Lung (tissue), 12 donors: ENCODE results near the gene RPS6KL1. TPM values are rescaled to one million over a fixed set of nuclear protein-coding genes. Genes with fewer than 3 reads are reported as not detected.

Experiments
- ATAC-seq: fragments of 200-7000 bp; cut with Tn5 transposase; one replicate; pipeline ENCODE4 v1.9.1; 2020; ENCODE audit warnings: moderate number of reproducible peaks; ENCODE audit not compliant: insufficient read depth, low FRiP score
- DNase-seq, 3 donors: peaks; one replicate each; pipeline ENCODE4 v3.0.0-alpha.2; 2013 to 2017
- H3K27ac ChIP-seq, 2 donors: one replicate each; pipeline ENCODE4 v1.5.1; 2013; ENCODE audit warnings: mild to moderate bottlenecking in 2 of 2, moderate library complexity in 2 of 2, control low read depth in 1 of 2, inconsistent platforms in 1 of 2, low read depth in 1 of 2, low read length in 1 of 2
- H3K27me3 ChIP-seq, 3 donors: one replicate each; pipeline ENCODE4 v1.5.1; 2013; ENCODE audit warnings: low read length in 2 of 3; ENCODE audit not compliant: control insufficient read depth in 3 of 3, insufficient read depth in 3 of 3
- H3K36me3 ChIP-seq, 4 donors: one replicate each; pipeline ENCODE4 v1.5.1; 2013; ENCODE audit warnings: low read length in 4 of 4, mild to moderate bottlenecking in 1 of 4, moderate library complexity in 1 of 4; ENCODE audit not compliant: control insufficient read depth in 4 of 4, insufficient read depth in 4 of 4
- H3K4me1 ChIP-seq, 5 donors: one replicate each; pipeline ENCODE4 v1.5.1; 2013; ENCODE audit warnings: low read length in 5 of 5, mild to moderate bottlenecking in 2 of 5, moderate library complexity in 1 of 5; ENCODE audit not compliant: control insufficient read depth in 5 of 5, insufficient read depth in 5 of 5
- H3K4me3 ChIP-seq: one replicate; pipeline ENCODE4 v1.5.1; 2013; ENCODE audit warnings: mild to moderate bottlenecking, control low read depth, moderate library complexity
- H3K9ac ChIP-seq, 2 donors: one replicate each; pipeline ENCODE4 v1.5.1; 2013; ENCODE audit warnings: low read length in 2 of 2, control low read depth in 1 of 2; ENCODE audit not compliant: insufficient read depth in 1 of 2
- H3K9me3 ChIP-seq, 4 donors: one replicate each; pipeline ENCODE4 v1.5.1; 2013; ENCODE audit warnings: low read length in 3 of 4, mild to moderate bottlenecking in 1 of 4, moderate library complexity in 1 of 4; ENCODE audit not compliant: control insufficient read depth in 4 of 4, insufficient read depth in 3 of 4
- WGBS, 2 donors: extraction: QIAGEN DNeasy Blood & Tissue Kit; methylation state at CpG; one replicate each; pipeline ENCODE4 v1.1.7; 2013; 5-methylcytosine and 5-hydroxymethylcytosine counted together
- polyA plus RNA-seq, 2 donors: library from polyadenylated mRNA; stranded (reverse); fragments of 200-250 nt; gene quantifications; one replicate each; pipeline ENCODE4 v1.2.1, GENCODE V29; 2013
- total RNA-seq, 2 donors: library from RNA; depleted of rRNA in 1 of 2; stranded (reverse); fragments of >200 nt in 1 of 2; gene quantifications; one replicate each; pipeline ENCODE4 v1.2.1, GENCODE V29; 2014 to 2021
- TF ChIP-seq, protein P1 (sequence below): IDR thresholded peaks from 2 replicates; pipeline ENCODE4 v1.5.1; 2012; ENCODE audit warnings: mild to moderate bottlenecking; ENCODE audit errors: control extremely low read depth, extremely low read depth
- donor health status: control.
- donor health status: control.
- donor health status: Bipolar disorder and iron deficiency.
- donor health status: healthy.
- donor health status: DM: yes; HTN: yes; CAD: no.

The RPS6KL1 gene
- total and polyA plus RNA-seq, 4 donors, result 2.2 to 13.0 (median 4.3) TPM

- peak within 1 kb of the TSS; percentile 8 to 56 for H3K27ac ChIP-seq
- H3K4me3 ChIP-seq, result peak within 1 kb of the TSS; percentile 45
- TF ChIP-seq, protein P1, sequence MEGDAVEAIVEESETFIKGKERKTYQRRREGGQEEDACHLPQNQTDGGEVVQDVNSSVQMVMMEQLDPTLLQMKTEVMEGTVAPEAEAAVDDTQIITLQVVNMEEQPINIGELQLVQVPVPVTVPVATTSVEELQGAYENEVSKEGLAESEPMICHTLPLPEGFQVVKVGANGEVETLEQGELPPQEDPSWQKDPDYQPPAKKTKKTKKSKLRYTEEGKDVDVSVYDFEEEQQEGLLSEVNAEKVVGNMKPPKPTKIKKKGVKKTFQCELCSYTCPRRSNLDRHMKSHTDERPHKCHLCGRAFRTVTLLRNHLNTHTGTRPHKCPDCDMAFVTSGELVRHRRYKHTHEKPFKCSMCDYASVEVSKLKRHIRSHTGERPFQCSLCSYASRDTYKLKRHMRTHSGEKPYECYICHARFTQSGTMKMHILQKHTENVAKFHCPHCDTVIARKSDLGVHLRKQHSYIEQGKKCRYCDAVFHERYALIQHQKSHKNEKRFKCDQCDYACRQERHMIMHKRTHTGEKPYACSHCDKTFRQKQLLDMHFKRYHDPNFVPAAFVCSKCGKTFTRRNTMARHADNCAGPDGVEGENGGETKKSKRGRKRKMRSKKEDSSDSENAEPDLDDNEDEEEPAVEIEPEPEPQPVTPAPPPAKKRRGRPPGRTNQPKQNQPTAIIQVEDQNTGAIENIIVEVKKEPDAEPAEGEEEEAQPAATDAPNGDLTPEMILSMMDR, result no peak
- H3K4me1 ChIP-seq, result peaks cover 0 to 54% (median 13%) of the 10 kb centered on the region in 5 donors
- H3K36me3 ChIP-seq, result peaks cover 0 to 4% (median 0%) of the 10 kb centered on the region in 4 donors
- no peaks in the 10 kb centered on the region for H3K27me3 ChIP-seq
- H3K9ac ChIP-seq, result no peak within 1 kb of the TSS
- no peaks in the 10 kb centered on the region for H3K9me3 ChIP-seq
- 5 to 8% methylated on average over 56 to 73 of the region's 73 CpGs for WGBS, 2 donors
- ATAC-seq (peak; percentile 84), DNase-seq (peak; percentile 63 to 75 (median 74))
Observed at GRCh38 chr14:74955229-74956026, 32.4 kb upstream of the RPS6KL1 start, which contains the start of gene PGF. Gene PGF (minus strand): TSS chr14:74955597. CDS start chr14:74955242, 355 bp downstream.

GRCh38 chr14:74954947-74955228, 31.8 kb upstream of the RPS6KL1 start:
- H3K27ac ChIP-seq, result peak overlapping the region in 1 of 2 donors; percentile 56
- peak overlapping the region; percentile 45 for H3K4me3 ChIP-seq
- ATAC-seq (no peak), DNase-seq (peak in 1 of 3 donors; percentile 35)
- 0 to 4% methylated on average over 3 of the region's 3 CpGs for WGBS, 2 donors
- peaks cover 0 to 57% (median 13%) of the 10 kb centered on the region in 5 donors for H3K4me1 ChIP-seq
- peaks cover 0 to 4% (median 0%) of the 10 kb centered on the region in 4 donors for H3K36me3 ChIP-seq
- H3K9me3 ChIP-seq, result no peaks in the 10 kb centered on the region
- no peaks in the 10 kb centered on the region for H3K27me3 ChIP-seq
- H3K9ac ChIP-seq, result no peak overlapping the region
- TF ChIP-seq, protein P1, result no peak

DNA sequence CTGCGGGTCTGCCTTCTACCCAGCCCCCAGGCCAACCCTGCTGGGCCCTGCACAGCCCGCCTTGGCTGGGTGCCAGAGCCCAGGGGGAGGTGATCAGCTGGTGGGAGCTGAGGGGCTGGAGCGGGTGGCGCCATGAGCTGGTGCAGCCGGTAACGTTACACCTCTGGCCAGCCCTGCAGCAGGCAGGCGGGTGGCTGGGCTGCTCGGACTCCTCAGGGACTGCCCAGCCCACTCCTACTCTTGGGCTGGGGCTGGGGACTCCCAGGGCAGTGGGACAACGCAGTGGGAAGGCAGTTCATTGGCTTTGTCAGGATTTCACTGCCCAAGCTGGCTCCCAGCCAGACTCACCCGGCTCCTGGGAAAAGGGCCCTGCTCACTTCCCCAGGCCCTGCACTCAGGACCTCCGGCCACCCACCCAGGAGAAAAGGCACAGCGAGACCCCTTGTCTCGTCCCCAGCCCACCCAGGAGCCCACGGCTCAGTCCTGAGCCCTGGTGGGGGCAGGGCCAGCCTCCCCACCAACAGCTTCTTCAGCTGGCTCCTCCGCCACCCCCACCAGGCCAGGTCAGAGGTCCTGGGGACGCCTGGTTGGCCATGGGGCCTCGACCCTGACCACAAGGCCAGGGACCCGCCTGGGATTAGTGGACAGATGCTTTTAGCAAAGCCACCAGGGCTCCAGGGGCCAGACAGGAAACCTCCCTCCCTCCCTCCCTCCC, 31.3 kb upstream of the RPS6KL1 start:
- no peaks in the 10 kb centered on the region for H3K27me3 ChIP-seq
- no peaks in the 10 kb centered on the region for H3K9me3 ChIP-seq
- H3K9ac ChIP-seq, result peak overlapping the region in 1 of 2 donors; percentile 15
- peaks cover 0 to 8% (median 0%) of the 10 kb centered on the region in 4 donors for H3K36me3 ChIP-seq
- WGBS, 2 donors, result 53 to 62% methylated on average over 18 of the region's 18 CpGs
- H3K4me3 ChIP-seq, result peak overlapping the region; percentile 36
- H3K4me1 ChIP-seq, result peaks cover 0 to 61% (median 13%) of the 10 kb centered on the region in 5 donors
- no peak for ATAC-seq
- peak; percentile 62 to 71 (median 67) for DNase-seq
- H3K27ac ChIP-seq, result peak overlapping the region in 1 of 2 donors; percentile 56
- TF ChIP-seq, protein P1, result no peak
